GM18909 (cell line): ENCODE results near the gene SERPINB6.
"Not testable (repeated sequence)": the region's sequence is repeated elsewhere in the genome, so short reads cannot be mapped to it uniquely, and the experiment has no call there.

Experiments used
- ATAC-seq: cut with Tn5 transposase; IDR thresholded peaks from one replicate; pipeline ENCODE4 v1.9.1; 2021; ENCODE audit warnings: mild to moderate bottlenecking; ENCODE audit not compliant: unreplicated experiment, poor library complexity

The SERPINB6 gene

DNA sequence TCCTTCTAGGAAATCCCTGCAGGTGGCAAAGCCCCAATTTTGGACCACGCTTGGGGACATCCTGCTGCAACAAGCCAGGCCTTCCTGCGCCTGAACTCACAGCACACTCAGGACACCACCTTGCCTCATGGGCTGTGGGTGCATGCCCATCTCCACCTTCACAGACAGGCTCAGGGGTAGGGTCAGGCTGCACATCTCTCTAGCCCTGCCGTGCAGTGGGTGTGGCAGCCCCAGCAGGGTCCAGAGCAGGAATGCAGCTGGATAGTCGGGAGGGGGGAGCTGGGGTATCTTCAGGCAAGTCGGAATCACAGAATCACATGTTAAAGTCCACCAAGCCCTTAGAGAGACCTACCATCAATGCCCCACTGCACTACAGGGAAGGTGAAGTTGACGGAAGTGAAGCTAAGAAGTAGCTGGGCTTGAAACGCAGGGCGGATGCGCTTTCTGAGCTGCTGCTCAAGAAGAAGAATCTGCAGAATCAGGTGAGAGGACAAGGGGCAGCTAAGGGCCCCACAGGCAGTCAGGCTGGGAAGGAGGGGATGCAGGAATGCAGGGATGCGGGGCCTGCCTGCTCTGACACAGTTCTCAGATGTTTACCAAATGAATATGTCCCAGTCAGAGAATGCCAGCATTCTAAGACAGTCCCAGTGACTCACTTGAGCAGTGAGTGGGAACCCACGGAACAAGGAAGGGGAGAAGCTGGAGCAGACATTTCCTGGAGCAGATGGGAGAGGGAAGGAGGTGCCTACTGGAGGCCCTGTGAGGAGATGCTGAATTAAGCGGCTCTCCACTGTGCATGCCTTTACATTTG, 11.3 kb downstream of the SERPINB6 start:
- no peak for ATAC-seq

DNA sequence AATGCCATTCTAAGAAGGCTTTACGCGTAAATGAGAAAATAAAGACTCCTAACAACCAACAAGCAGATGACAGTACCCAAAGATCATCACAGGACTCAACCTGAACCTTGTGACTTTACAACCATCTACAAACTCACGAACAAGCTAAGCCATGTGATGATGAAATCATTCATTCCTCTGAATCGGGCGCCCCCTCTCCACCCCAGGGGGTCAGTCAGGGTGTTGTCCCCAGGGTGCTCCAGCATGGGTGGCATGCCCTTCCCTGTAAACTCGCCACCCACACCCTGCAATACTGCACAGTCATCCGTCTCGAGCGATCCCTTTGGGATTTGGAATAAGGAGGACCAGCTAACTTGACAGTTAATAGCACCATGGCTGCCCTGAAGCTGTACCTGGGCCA, 12.6 kb downstream of the SERPINB6 start:
- no peak for ATAC-seq

DNA sequence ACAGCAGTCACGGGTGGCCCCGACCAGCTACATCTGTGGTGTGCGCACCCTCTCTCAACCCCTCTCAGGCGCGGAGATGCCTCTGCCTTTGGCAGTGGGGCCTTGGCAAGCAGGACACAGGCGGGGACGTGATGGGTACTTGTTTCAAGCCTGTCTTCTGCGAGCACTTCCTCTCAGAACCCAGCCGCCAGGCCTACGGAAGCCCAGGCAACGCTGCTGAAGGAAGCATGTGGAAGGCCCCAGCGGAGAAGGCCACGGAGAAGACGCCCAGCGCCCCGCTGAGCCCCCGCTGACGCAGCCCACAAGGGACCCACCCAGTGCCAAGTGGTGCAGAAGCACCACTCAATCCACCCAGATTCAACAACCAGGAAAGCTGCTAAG, 13.0 kb downstream of the SERPINB6 start:
- no peak for ATAC-seq

DNA sequence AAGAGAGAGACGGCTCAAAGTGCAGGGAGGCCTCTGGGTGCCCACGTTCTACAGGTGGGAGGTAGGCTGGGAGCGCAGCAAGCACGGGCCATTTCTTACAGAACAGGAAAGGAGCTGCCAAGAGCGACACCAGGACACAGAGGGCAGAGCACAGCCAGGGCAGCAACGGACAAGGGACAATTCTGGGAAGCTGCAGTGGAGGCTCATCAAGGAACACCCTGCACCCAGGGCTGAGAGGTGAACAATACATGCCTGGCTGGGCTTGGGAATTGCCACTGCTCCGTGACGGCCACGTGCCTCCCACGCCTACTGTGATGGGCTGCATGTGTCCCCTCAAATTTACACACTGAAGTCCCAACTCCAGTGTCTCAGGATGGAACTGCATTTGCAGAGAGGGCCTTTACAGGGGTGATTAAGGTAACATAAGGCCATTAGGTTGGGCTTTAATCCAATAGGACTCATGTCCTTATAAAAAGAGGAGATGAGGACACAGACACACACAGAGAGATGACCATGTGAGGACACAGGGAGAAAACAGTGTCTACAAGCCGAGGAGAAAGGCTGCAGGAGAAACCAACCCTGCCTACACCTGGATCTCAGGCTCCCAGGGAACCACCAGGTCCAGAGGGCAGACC, 13.6 kb downstream of the SERPINB6 start:
- ATAC-seq: no peak

DNA sequence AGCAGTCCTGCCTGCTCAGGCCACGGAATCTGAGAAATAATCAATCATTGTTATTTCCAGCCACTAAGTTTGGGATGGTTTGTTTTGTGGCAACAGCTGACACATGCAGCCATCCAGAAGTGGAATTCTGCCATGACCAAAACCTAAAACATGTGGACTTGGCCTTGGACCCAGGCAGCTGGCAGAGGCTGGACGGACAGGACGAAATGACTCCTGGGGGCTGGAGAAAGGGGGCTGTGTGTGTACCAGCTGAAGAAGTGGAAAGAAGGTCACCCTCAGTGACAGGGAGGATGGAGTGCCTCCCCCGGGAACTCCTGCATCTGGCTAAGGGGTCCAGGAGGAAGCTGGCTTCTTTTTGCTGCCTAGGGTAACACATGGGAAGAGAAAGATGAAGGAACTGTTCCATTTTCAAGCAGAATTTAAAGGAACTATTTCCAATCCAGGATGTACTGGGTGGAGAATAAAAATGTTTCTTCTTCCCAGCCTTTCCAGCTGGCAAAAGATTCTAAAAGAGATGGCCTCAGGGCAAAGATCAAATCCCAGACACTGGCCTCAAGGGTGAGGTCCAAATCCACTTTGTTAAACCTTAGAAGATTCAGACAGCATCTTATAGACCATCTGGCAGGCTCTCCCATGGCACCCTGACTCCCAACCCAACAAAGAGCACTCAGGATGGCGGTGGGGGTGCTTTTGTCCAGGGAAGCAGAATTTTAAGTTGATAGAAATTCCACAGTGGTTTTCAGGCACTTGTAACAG, 14.3 kb downstream of the SERPINB6 start:
- ATAC-seq: no peak

DNA sequence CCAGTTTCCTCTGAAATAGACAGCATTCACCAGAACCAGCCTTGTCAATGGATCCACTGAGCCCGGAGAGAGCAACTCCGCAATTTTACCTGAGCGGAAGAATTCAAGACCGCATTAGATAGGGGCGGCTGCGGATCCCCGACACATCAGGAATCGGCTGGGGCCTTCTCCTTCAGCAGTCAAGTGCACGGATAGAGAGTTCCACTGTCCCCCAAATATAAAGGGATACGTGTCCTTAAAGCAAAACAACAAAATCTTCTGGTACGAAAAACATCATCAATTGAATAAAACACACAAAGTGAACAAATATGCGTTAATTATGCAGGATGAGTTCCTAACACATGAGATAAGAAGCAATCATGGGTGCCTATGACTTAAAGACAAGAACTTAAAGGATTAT, 18.3 kb downstream of the SERPINB6 start:
- ATAC-seq: no peak

DNA sequence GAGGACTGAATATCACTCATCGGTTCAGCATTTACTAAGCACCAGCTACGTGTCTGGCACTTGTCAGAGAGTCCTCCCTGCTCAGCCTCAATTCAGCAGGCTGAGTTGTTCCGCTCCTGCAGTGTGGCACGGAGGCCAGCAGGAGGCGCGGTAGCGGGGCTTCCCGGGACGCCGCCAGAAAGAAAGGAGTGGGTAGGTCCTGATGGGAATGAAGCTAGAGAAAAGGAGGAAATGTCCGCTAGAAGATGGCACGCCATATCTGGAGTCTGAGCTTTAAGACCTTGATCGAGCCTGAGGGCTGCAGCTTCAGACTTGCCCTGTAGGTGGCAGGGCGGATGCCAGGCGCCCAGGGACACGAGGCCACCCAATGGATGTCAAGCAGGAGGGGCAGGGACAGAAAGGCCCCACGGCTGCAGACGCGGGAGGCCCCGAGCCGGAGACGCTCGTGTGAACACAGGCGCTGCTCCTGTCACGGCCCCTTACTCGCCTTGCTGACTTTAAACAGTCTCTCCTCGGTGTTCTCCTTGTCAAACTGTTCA, 18.7 kb downstream of the SERPINB6 start:
- ATAC-seq: peak; percentile 75

DNA sequence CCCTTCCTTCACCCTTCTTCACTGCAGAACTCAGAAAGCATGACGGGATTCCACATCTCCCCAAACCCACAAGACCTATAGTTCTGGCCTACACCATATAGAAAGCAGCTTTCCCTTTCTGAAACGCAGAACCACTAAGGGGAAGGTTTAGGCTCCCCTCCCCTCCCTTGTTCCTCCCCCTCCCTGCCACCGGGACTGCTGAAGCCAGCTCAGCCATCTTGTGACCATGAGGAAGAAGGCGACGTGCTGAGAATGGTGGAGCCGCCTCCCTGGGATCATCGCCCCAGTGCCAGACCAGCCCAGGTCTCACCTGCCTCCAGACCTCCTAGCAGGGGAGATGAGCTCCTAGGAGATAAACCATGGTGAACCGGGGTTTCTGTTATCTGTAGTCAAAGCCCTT, 19.6 kb downstream of the SERPINB6 start:
- no peak for ATAC-seq

DNA sequence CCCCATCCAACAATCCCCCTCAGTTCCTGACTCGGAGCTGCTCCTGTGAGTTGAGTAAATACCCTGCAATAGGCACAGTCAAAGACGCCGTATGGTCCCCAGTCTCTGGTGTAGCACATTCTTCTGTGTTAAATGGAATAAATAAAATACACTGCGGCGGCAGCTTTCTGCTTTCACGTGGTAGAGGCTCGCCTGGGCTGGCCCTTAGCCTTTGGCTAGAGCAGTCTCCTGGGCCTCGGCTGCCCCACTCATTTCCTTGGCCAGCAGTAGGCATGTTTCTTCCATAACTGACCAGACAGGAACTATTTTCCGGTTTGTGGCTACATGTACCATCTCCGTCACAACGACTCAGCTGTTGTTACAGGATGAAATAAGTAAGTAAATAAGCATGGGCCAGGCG, 20.7 kb downstream of the SERPINB6 start:
- no peak for ATAC-seq

DNA sequence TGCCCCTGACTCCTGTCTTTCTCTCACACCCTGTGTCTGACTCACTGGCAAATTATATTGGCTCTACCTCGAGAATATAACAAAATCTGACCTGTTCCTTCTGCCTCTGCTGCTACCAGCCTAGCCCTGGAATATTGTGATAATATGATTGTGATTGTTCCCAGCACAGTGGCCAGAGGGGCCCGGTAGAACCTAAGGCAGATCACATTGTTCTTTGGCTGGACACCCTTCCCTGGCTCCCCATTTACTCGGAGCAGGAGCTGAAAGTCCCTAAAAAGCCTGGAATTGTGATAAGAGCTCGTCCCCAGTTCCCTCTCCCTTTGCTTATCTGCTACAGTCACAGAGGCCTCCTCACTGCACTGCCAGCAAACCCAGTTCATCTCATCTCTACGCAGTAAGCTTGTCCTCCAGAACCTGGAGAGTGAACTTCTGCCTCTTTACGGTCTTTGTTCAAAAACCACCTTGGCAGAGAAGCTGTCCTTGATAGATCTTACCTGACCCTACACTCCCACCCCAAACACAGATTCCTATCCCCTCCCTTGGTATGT, 21.8 kb downstream of the SERPINB6 start:
- no peak for ATAC-seq

DNA sequence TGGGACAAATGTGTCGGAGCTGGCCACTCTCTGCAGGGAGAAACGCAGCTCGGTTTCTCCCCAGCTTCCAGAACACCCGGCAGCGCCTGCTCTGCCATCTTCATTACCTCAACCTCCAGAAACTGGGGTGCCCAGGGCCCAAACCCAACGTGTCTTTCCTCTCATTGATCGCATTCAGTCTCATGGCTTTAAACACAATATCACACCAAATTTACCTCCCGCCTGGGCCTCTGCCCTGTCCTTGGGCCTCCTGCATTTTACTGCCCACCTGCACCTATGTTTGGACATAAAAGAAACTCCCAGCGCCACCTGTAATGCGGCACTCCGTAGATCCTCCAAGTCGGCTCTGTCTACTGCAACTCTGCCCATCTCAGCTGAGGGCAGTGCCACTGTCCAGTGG, 22.2 kb downstream of the SERPINB6 start:
- no peak for ATAC-seq

DNA sequence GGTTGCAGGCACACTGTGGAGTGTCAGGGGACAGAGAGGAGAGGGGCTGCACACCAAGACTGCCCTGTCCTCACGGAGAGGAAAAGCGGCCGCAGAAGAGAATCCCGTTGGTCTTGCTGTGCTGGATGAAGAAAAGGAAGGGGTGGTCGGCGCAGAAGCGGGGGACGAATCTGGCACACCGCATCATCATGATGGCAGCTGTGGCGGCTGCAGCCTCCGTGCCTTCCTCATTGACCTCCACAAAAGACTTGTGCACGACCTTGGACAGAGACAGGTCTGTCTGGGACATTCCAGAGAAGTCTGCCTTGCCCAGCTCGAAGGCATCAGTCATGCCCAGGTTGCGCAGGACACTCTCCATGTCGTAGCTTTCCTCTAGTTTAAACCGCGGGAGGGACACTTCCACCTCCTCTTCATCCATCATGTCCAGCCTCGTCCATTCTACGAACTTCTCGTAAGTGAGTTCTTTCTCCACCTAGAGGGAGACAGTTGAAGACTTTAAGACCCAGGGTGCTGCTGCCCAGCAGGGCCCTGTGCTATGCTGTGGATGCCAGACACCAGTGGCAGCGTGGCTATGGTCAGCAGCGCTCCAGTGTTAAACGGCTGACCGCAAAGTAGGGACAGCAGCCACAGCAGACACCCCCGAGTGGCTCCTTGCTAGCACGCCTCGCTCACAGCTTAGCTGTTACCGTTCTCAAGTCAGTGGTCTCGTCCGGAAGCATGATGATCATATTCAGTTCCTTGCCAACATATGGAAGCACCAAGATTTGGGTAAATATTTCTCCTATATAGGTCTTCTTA, 22.9 kb downstream of the SERPINB6 start:
- ATAC-seq: no peak

DNA sequence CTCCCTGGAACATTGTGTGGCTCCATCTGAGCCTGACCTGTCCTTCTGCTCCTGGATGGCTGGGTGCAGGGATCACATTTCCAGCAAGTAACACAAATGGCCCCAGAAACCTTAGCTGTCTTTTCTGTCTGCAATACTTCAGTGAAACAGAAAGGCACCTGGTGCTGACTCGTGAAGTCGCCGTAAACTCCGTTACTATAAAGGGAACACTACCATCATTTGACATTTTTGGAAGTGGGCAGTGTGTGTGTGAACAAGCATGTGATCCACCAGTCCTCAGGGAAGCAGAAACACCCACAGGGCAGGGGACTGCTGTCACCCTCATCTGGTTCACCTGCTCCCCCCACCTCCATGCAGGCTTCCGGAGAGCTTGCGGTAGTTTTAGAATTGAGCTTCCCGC, 23.9 kb downstream of the SERPINB6 start:
- no peak for ATAC-seq

DNA sequence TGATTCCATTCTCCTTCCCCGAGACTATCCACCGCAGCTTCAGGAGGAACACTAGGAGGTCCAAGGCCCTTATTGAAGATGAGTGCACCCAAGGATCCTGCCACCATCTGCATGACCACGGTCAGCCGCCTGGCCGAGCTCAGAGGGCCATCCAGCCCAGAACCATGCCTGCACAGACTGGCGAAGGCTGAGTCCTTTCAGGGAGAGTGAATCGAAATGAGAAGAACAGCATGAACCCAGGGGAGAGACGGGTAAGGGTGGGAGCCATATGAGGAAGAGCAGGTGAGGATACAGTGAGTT, 26.3 kb downstream of the SERPINB6 start:
- ATAC-seq: no peak

DNA sequence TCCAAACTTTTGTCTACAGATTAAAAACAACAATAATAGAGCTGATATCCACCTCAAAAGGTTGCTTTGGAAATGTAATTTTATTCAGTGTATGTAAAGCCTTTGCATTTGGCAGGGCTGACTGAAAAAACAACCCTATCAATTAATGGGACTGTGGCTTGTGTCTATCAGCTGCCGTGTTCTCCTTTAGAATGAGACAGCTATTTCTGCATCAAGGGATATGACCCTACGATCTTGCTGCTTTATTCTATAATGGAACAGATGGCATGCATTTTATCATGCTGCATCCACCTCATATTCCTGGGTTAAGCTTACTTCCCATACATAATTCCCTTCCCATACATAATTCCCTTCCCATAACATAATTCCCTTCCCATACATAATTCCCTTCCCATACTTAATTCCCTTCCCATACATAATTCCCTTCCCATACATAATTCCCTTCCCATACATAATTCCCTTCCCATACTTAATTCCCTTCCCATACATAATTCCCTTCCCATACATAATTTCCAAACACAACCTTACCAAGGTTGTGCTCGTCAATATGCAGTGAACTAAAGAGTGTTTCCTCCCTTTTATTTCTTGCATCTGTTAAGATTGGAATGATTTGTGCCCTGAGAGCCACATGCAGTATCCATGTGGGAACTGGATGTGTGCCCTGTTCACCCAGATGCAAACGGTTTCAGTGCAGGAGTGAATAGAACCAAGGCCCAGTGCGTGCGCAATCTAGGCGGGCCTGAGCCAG, 26.8 kb downstream of the SERPINB6 start:
- ATAC-seq: no peak

DNA sequence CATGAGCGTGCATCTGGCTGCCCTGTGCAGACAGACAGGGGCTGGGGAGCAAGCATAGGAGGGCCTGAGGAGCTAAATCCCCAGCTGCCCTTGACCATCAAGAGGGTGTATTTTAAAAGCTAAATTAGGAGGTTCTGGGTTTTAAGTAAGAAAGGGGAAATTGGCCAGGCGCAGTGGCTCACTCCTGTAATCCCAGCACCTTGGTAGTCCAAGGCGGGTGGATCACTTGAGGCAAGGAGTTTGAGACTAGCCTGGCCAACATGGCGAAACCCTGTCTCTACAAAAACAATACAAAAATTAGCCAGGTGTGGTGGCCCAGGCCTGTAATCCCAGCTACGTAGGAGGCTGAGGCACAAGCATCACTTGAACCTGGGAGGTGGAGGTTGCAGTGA, 27.8 kb downstream of the SERPINB6 start:
- no peak for ATAC-seq

DNA sequence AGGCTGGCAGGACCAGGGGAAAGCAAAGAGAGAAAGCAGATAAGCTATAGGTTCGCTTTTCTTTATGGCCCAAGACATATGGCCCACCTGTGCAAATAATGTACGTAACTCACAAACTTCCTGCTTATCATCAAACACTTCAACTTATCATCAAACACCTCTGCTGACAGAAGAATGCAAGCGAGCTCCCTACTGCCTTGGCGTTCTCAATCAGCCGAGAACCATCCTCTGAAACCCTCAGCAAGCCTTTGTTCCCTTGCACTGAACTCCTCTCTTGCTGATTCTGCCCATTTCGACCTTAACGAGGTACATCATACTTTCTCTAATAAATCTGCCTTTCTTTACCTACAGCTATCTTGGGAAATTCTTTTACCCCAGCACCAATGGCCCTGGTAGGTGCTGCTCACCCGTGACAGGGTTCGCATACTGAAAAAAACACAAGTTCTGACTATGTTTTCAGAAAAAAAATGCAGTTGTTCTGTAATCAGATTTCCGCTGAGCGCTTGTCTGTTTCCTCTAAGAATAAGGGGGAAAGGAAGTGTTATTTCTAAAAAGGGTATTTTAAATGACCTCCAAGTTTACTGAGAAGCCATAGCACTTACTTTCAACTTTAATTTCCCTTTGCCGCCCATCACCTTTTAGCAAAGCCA, 28.3 kb downstream of the SERPINB6 start:
- no peak for ATAC-seq

DNA sequence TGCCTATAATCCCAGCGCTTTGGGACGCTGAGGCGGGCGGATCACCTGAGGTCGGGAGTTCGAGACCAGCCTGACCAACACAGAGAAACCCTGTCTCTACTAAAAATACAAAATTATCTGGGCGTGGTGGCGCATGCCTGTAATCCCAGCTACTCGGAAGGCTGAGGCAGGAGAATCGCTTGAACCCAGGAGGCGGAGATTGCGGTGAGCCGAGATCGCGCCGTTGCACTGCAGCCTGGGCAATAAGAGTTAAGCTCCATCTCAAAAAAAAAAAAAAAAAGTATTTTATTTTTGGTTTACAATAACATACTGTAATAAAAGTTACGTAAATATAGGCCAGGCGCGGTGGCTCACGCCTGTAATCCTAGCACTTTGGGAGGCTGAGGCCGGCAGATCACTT, 29.3 kb downstream of the SERPINB6 start:
- ATAC-seq: not testable (repeated sequence)

DNA sequence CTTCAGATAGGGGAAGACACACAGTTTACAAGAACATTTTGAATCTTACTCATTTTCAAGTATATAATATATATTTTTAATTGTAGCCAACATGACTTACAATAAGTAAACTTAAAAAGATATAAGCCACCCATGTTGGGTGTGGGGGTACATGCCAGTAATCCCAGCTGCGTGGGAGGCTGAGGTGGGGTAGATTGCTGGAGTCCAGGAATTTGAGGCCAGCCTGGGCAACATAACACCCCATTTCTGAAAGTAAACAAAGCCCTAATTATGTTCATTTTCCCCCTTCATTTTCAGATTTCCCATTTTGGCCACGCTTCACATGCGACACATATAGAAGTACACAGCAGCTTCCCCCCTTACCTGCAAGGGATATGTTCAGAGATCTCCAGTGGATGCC, 30.5 kb downstream of the SERPINB6 start:
- ATAC-seq: no peak
